HCT116 (cell line): ENCODE data around the gene FATE1. TPM values are rescaled to one million over a fixed set of nuclear protein-coding genes. Genes with fewer than 3 reads are reported as not detected.

ENCODE experiments used
- ATAC-seq: fragments of 200-7000 bp; cut with Tn5 transposase; 2 replicates; pipeline ENCODE4 v1.9.1; 2020; ENCODE audit warnings: mild to moderate bottlenecking, moderate library complexity
- BruUV-seq: library from RNA; stranded (reverse); fragments of 400-500 nt; replicated peaks from 2 replicates; lab custom pipeline; 2021; lab: Mats Ljungman, UMichigan
- CTCF ChIA-PET: fragments of 300-600 bp; sonication (Branson Sonifier 250); formaldehyde crosslinking; loops from one replicate; lab custom pipeline; 2021; ENCODE audit warnings: antibody characterized with exemption; lab: Charles Lee
- POLR2A ChIA-PET: fragments of 300-600, 350-600 bp; sonication (Branson Sonifier 250); formaldehyde crosslinking; loops from one replicate; lab custom pipeline; 2021; ENCODE audit warnings: antibody characterized with exemption; lab: Charles Lee
- RAD21 ChIA-PET, 2 experiments: fragments of 300-600 bp; sonication (Branson Sonifier 250); formaldehyde crosslinking; loops; one replicate each; lab custom pipeline; 2023; ENCODE audit warnings: low total read pairs in 2 of 2; ENCODE audit not compliant: uncharacterized antibody in 2 of 2, unreplicated experiment in 2 of 2, low non-redundant PET in 1 of 2; lab: Charles Lee
- DNase-seq: peaks from one replicate; pipeline ENCODE4 v3.0.0-alpha.2; 2010; ENCODE audit warnings: low read depth, low spot score
- H2AFZ ChIP-seq: fragments of 200-600 bp; shearing (Covaris generic), sonication (generic); 2 replicates; pipeline ENCODE4 v1.6.1; 2017; ENCODE audit warnings: low read depth, mixed run types, mixed read lengths, antibody characterized with exemption, low read length; ENCODE audit not compliant: poor library complexity, severe bottlenecking
- H3K27ac ChIP-seq: 2 replicates; pipeline ENCODE4 v1.5.1; 2012; ENCODE audit warnings: low read depth, low read length
- H3K27me3 ChIP-seq: fragments of 200-600 bp; sonication (generic); 2 replicates; pipeline ENCODE4 v1.6.1; 2016; ENCODE audit warnings: mixed run types, low read length, mixed read lengths; ENCODE audit not compliant: insufficient read depth
- H3K36me3 ChIP-seq, 2 experiments: fragments of 200-500 bp in 1 of 2; fragments of 200-600 bp in 1 of 2; sonication (Bioruptor generic) in 1 of 2; sonication (generic) in 1 of 2; 2 replicates each; pipeline versions ENCODE4 v1.5.1 to v1.6.1; 2014 to 2016; ENCODE audit warnings: low read length in 2 of 2, inconsistent platforms in 1 of 2, mixed read lengths in 1 of 2, mixed run types in 1 of 2; ENCODE audit not compliant: insufficient read depth in 2 of 2, control insufficient read depth in 1 of 2
- H3K4me1 ChIP-seq, 2 experiments: fragments of 200-600 bp in 1 of 2; sonication (generic) in 1 of 2; 2 replicates each; pipeline versions ENCODE4 v1.5.1 to v1.6.1; 2012 to 2017; ENCODE audit warnings: low read length in 2 of 2, inconsistent platforms in 1 of 2, mild to moderate bottlenecking in 1 of 2, mixed read lengths in 1 of 2, mixed run types in 1 of 2, moderate library complexity in 1 of 2; ENCODE audit not compliant: insufficient read depth in 2 of 2, control insufficient read depth in 1 of 2
- H3K4me2 ChIP-seq: fragments of 200-600 bp; sonication (generic); 2 replicates; pipeline ENCODE4 v1.6.1; 2017; ENCODE audit warnings: mixed run types, low read length, mixed read lengths
- H3K4me3 ChIP-seq, 2 experiments: fragments of 200-600 bp in 1 of 2; sonication (generic) in 1 of 2; replicated peaks in 1 of 2; 2 replicates each; pipeline ENCODE4 v1.5.1; 2011 to 2016; ENCODE audit warnings: low read length in 2 of 2, control low read depth in 1 of 2, low read depth in 1 of 2, mild to moderate bottlenecking in 1 of 2, mixed read lengths in 1 of 2, mixed run types in 1 of 2
- H3K79me2 ChIP-seq: fragments of 200-600 bp; sonication (generic); 2 replicates; pipeline ENCODE4 v1.6.1; 2017; ENCODE audit warnings: mild to moderate bottlenecking, mixed run types, low read length, moderate library complexity, mixed read lengths; ENCODE audit not compliant: insufficient read depth
- H3K9ac ChIP-seq: fragments of 200-600 bp; sonication (generic); 2 replicates; pipeline ENCODE4 v1.6.1; 2016; ENCODE audit warnings: low read length, mixed read lengths
- H3K9me2 ChIP-seq: fragments of 200-600 bp; sonication (generic), shearing (Covaris generic); 2 replicates; pipeline ENCODE4 v1.6.1; 2017; ENCODE audit warnings: mixed run types, mild to moderate bottlenecking, moderate library complexity; ENCODE audit not compliant: insufficient read depth
- H3K9me3 ChIP-seq, 2 experiments: fragments of 200-500 bp in 1 of 2; fragments of 200-600 bp in 1 of 2; sonication (Bioruptor generic) in 1 of 2; sonication (generic) in 1 of 2; 2 replicates each; pipeline ENCODE4 v1.6.1; 2014 to 2017; ENCODE audit warnings: low read length in 2 of 2, mixed read lengths in 2 of 2, inconsistent platforms in 1 of 2, low read depth in 1 of 2, mild to moderate bottlenecking in 1 of 2, mixed run types in 1 of 2, moderate library complexity in 1 of 2; ENCODE audit not compliant: control insufficient read depth in 1 of 2, insufficient read depth in 1 of 2
- H4K20me1 ChIP-seq: fragments of 200-600 bp; sonication (generic), shearing (Covaris generic); 2 replicates; pipeline ENCODE4 v1.6.1; 2017; ENCODE audit warnings: mixed run types, mild to moderate bottlenecking, moderate library complexity; ENCODE audit not compliant: insufficient read depth
- CBX3 ChIP-seq: IDR thresholded peaks from 2 replicates; pipeline ENCODE4 v1.6.1; 2012; ENCODE audit warnings: low read depth
- CEBPB ChIP-seq: IDR thresholded peaks from 2 replicates; pipeline ENCODE4 v1.6.1; 2012; ENCODE audit warnings: low read depth
- EGR1 ChIP-seq: IDR thresholded peaks from 2 replicates; pipeline ENCODE4 v1.6.1; 2012; ENCODE audit warnings: low read depth
- ELF1 ChIP-seq: IDR thresholded peaks from 2 replicates; pipeline ENCODE4 v1.6.1; 2012; ENCODE audit warnings: low read depth, borderline replicate concordance
- JUND ChIP-seq: IDR thresholded peaks from 2 replicates; pipeline ENCODE4 v1.6.1; 2012
- MAX ChIP-seq: IDR thresholded peaks from 2 replicates; pipeline ENCODE4 v1.6.1; 2012
- POLR2AphosphoS5 ChIP-seq: IDR thresholded peaks from 2 replicates; pipeline ENCODE4 v1.6.1; 2011; ENCODE audit warnings: mild to moderate bottlenecking, low read depth, low read length, moderate library complexity
- SIN3A ChIP-seq: IDR thresholded peaks from 2 replicates; pipeline ENCODE4 v1.6.1; 2012; ENCODE audit warnings: low read depth
- YY1 ChIP-seq: IDR thresholded peaks from 2 replicates; pipeline ENCODE4 v1.6.1; 2011; ENCODE audit warnings: low read length, low read depth, moderate library complexity, mild to moderate bottlenecking; ENCODE audit not compliant: insufficient replicate concordance; ENCODE audit errors: extremely low read depth
- ZFX ChIP-seq: fragments of 450-650 bp; IDR thresholded peaks from 2 replicates; pipeline ENCODE4 v1.6.1; 2017
- ZNF274 ChIP-seq: fragments of 200-500 bp; sonication (Bioruptor generic); IDR thresholded peaks from 2 replicates; pipeline ENCODE4 v1.6.1; 2014; ENCODE audit warnings: mild to moderate bottlenecking, low read depth, low read length, inconsistent platforms
- intact Hi-C: fragments of 100-400 bp; cut with micrococcal nuclease; formaldehyde crosslinking; loops from 2 replicates; pipeline ENCODE4 v1.10.0; 2022
- total RNA-seq: library from RNA; stranded (reverse); gene quantifications from one replicate; pipeline ENCODE4 v1.2.1, GENCODE V29; 2021; ENCODE audit not compliant: unreplicated experiment
- TF ChIP-seq, protein P1 (sequence below), 3 experiments: fragments of 200-600 bp in 1 of 3; sonication (generic) in 1 of 3; IDR thresholded peaks in 2 of 3; conservative IDR thresholded peaks in 1 of 3; 2 replicates each; pipeline ENCODE4 v1.5.1; 2012 to 2017; ENCODE audit warnings: low read depth in 2 of 3, low read length in 2 of 3, antibody characterized with exemption in 1 of 3, borderline replicate concordance in 1 of 3, control low read depth in 1 of 3, mild to moderate bottlenecking in 1 of 3, mixed read lengths in 1 of 3, mixed run types in 1 of 3, moderate library complexity in 1 of 3; ENCODE audit not compliant: insufficient read depth in 1 of 3
- TF ChIP-seq, protein P2 (sequence below): IDR thresholded peaks from 2 replicates; pipeline ENCODE4 v1.6.1; 2012

FATE1 gene
- total RNA-seq, 1 experiment from 2014 or later = not detected

DNA sequence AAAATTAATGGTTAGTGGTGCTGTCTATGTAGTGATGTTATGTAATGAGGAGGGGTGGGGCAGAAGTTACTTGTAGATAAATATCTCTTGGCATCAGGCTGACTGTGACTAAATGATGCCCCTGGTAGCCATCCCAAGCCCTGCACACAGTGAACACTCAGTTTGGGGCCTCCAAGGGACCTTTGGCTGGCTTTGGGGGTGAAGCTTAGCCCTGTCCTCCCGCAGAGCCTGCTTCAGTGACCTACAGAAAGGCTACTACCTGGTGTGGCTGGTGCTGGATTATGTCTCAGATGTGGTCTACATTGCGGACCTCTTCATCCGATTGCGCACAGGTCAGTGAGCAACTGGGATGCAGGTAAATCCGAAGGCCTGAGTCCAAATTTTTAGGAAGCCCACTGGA, 26.5 kb downstream of the FATE1 start:
- no peak overlapping the region for H3K9ac ChIP-seq
- RAD21 ChIA-PET = no interaction called here
- CTCF ChIA-PET = no interaction called here
- no peaks in the 10 kb centered on the region for H3K9me3 ChIP-seq
- TF ChIP-seq CBX3 (no peak), ZNF274 (no peak), EGR1 (no peak), ELF1 (no peak), JUND (no peak), ZFX (no peak), YY1 (no peak), MAX (no peak), POLR2AphosphoS5 (no peak), SIN3A (no peak), CEBPB (no peak)
- TF ChIP-seq, protein P1, sequence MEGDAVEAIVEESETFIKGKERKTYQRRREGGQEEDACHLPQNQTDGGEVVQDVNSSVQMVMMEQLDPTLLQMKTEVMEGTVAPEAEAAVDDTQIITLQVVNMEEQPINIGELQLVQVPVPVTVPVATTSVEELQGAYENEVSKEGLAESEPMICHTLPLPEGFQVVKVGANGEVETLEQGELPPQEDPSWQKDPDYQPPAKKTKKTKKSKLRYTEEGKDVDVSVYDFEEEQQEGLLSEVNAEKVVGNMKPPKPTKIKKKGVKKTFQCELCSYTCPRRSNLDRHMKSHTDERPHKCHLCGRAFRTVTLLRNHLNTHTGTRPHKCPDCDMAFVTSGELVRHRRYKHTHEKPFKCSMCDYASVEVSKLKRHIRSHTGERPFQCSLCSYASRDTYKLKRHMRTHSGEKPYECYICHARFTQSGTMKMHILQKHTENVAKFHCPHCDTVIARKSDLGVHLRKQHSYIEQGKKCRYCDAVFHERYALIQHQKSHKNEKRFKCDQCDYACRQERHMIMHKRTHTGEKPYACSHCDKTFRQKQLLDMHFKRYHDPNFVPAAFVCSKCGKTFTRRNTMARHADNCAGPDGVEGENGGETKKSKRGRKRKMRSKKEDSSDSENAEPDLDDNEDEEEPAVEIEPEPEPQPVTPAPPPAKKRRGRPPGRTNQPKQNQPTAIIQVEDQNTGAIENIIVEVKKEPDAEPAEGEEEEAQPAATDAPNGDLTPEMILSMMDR (IDR thresholded peaks at IDR 0.05 in 2 of 3, conservative IDR thresholded peaks at IDR 0.05 in 1 of 3; ENCODE audit: borderline replicate concordance in 1 of 3, insufficient read depth in 1 of 3, low read depth in 2 of 3, low read length in 2 of 3) = no peak
- TF ChIP-seq, protein P2, sequence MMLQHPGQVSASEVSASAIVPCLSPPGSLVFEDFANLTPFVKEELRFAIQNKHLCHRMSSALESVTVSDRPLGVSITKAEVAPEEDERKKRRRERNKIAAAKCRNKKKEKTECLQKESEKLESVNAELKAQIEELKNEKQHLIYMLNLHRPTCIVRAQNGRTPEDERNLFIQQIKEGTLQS = no peak
- no peaks in the 10 kb centered on the region for H3K27me3 ChIP-seq
- H3K4me1 ChIP-seq = no peaks in the 10 kb centered on the region
- no peak overlapping the region for H3K4me2 ChIP-seq
- H3K36me3 ChIP-seq = no peaks in the 10 kb centered on the region
- H2AFZ ChIP-seq = no peak overlapping the region
- H3K27ac ChIP-seq = no peak overlapping the region
- ATAC-seq (no peak), DNase-seq (no peak)
- H4K20me1 ChIP-seq = no peaks in the 10 kb centered on the region
- POLR2A ChIA-PET = no interaction called here
- no peaks in the 10 kb centered on the region for H3K9me2 ChIP-seq
- no peak overlapping the region for H3K4me3 ChIP-seq
- intact Hi-C loops = no loop called here
- no TSS peak for BruUV-seq
- no peaks in the 10 kb centered on the region for H3K79me2 ChIP-seq
